Ovary (tissue), 9 donors: ENCODE measurements around the gene ANK2. TPM values are rescaled to one million over a fixed set of nuclear protein-coding genes. Genes with fewer than 3 reads are reported as not detected.

Experiments
- DNase-seq, 5 donors: peaks; one replicate each; pipeline ENCODE4 v3.0.0-alpha.2; 2019 to 2020
- H3K27ac ChIP-seq, 2 donors: fragments of 200-600 bp; one replicate each; pipeline versions ENCODE4 v1.5.1 to v1.8.0; 2019 to 2022
- H3K27me3 ChIP-seq: fragments of 200-600 bp; one replicate; pipeline ENCODE4 v1.8.0; 2022
- H3K36me3 ChIP-seq: fragments of 200-600 bp; sonication (generic); one replicate; pipeline ENCODE4 v1.5.1; 2019
- H3K4me1 ChIP-seq: one replicate; pipeline ENCODE4 v1.8.1; 2013; ENCODE audit warnings: mild to moderate bottlenecking, moderate library complexity; ENCODE audit not compliant: insufficient read depth
- H3K4me3 ChIP-seq: fragments of 200-600 bp; sonication (generic); one replicate; pipeline ENCODE4 v1.5.1; 2017
- H3K9me3 ChIP-seq, 2 donors: fragments of 200-600 bp in 1 of 2; sonication (generic) in 1 of 2; one replicate each; pipeline versions ENCODE4 v1.5.1 to v1.8.1; 2013 to 2019; ENCODE audit warnings: mild to moderate bottlenecking in 1 of 2, moderate library complexity in 1 of 2
- CTCF ChIP-seq, 3 donors: fragments of 450-650 bp in 2 of 3; fragments of 200-600 bp in 1 of 3; IDR thresholded peaks; one replicate each; pipeline versions ENCODE4 v1.5.1 to v1.8.0; 2016 to 2022; ENCODE audit warnings: antibody characterized with exemption in 3 of 3, mild to moderate bottlenecking in 1 of 3
- EP300 ChIP-seq: sonication (generic); formaldehyde crosslinking; IDR thresholded peaks from one replicate; pipeline ENCODE4 v1.6.1; 2017; ENCODE audit warnings: antibody characterized with exemption
- POLR2A ChIP-seq: fragments of 450-650 bp; IDR thresholded peaks from one replicate; pipeline ENCODE4 v1.6.1; 2017; ENCODE audit warnings: antibody characterized with exemption, mild to moderate bottlenecking, moderate library complexity
- WGBS, 3 donors: extraction: QIAGEN DNeasy Blood & Tissue Kit in 1 of 3; methylation state at CpG; one replicate each; pipeline versions ENCODE4 v1.1.5 to v1.1.7; 2013 to 2017; 5-methylcytosine and 5-hydroxymethylcytosine counted together
- intact Hi-C, 4 donors: fragments of 100-400 bp; cut with DNase I; formaldehyde crosslinking; loops; one replicate each; pipeline versions ENCODE4 v1.11.0 to v1.15.1; 2022 to 2023
- polyA plus RNA-seq, 2 donors: library from polyadenylated mRNA; stranded (reverse); fragments of 200-250 nt in 1 of 2; fragments of 350-450 nt in 1 of 2; fragmentation: Illumina TruSeq in 1 of 2; extraction: RNeasy Lipid Tissue Mini Kit (QIAGEN cat#74804) in 1 of 2; gene quantifications; one replicate each; pipeline ENCODE4 v1.2.3, GENCODE V29; 2013 to 2014
- total RNA-seq, 7 donors: library from RNA; depleted of rRNA in 2 of 7; stranded (reverse); fragments of >200 nt in 2 of 7; fragmentation: NEBNext Ultra II Directional in 3 of 7; extraction: Animal tissue kit (Norgen Biotek cat#: 25700) in 3 of 7; gene quantifications; one replicate each; pipeline versions ENCODE4 v1.1.0 to v1.2.4, GENCODE V29; 2016 to 2023
- donor health status: DM: no; HTN: no; CAD: no; lungs with moderate emphysema.
- donor health status: DM: no; HTN: no; CAD: no.
- donor health status: Bipolar disorder and iron deficiency.
- donor health status: DM: yes; HTN: yes; CAD: no.
- donor health status: DM: no; HTN: no; CAD: no.
- donor health status: DM: yes; HTN: yes; CAD: no.

ANK2 gene
- total and polyA plus RNA-seq, 9 donors = 26.4 to 120 (median 66.9) TPM

- intact Hi-C loops = no loop called here
- WGBS, 3 donors = 86 to 90% (median 88%) methylated on average over 2 of the region's 2 CpGs
- TF ChIP-seq EP300 (no peak), POLR2A (no peak), CTCF (IDR thresholded peaks at IDR 0.05) (no peak)
- no peaks in the 10 kb centered on the region for H3K9me3 ChIP-seq
- no peaks in the 10 kb centered on the region for H3K4me1 ChIP-seq
- no peak for DNase-seq
- H3K27me3 ChIP-seq = no peaks in the 10 kb centered on the region
- H3K36me3 ChIP-seq = no peaks in the 10 kb centered on the region
- H3K4me3 ChIP-seq = no peak overlapping the region
- no peak overlapping the region for H3K27ac ChIP-seq
These were observed 21.3 kb downstream of the ANK2 start for GRCh38 chr4:113070755-113071154.

GRCh38 chr4:113071274-113071673 is 21.8 kb downstream of the ANK2 start:
- H3K27me3 ChIP-seq = no peaks in the 10 kb centered on the region
- TF ChIP-seq EP300 = no peak
- no peak for TF ChIP-seq CTCF (IDR thresholded peaks at IDR 0.05)
- TF ChIP-seq POLR2A = no peak
- WGBS, 3 donors = 93 to 98% (median 95%) methylated on average over 4 of the region's 4 CpGs
- DNase-seq = no peak
- no peaks in the 10 kb centered on the region for H3K4me1 ChIP-seq
- no peaks in the 10 kb centered on the region for H3K36me3 ChIP-seq
- no peak overlapping the region for H3K27ac ChIP-seq
- intact Hi-C loops = no loop called here
- H3K9me3 ChIP-seq = no peaks in the 10 kb centered on the region
- H3K4me3 ChIP-seq = no peak overlapping the region

GRCh38 chr4:113071805-113072204 is 22.4 kb downstream of the ANK2 start:
- no peak for TF ChIP-seq CTCF (IDR thresholded peaks at IDR 0.05)
- no peak for TF ChIP-seq POLR2A
- TF ChIP-seq EP300 = no peak
- DNase-seq = no peak
- no peaks in the 10 kb centered on the region for H3K9me3 ChIP-seq
- no peak overlapping the region for H3K4me3 ChIP-seq
- H3K36me3 ChIP-seq = no peaks in the 10 kb centered on the region
- intact Hi-C loops = no loop called here
- no peak overlapping the region for H3K27ac ChIP-seq
- H3K27me3 ChIP-seq = no peaks in the 10 kb centered on the region
- WGBS, 3 donors = 91 to 96% (median 95%) methylated on average over 2 of the region's 2 CpGs
- no peaks in the 10 kb centered on the region for H3K4me1 ChIP-seq

GRCh38 chr4:113073451-113074005 is 24.1 kb downstream of the ANK2 start:
- Histone ChIP-seq H3K27me3 (no peaks in the 10 kb centered on the region), H3K9me3 (no peaks in the 10 kb centered on the region), H3K27ac (no peak overlapping the region), H3K4me3 (no peak overlapping the region), H3K4me1 (peaks cover 1% of the 10 kb centered on the region), H3K36me3 (no peaks in the 10 kb centered on the region)
- DNase-seq = no peak
- intact Hi-C loops = no loop called here
- 90 to 93% (median 91%) methylated on average over 9 of the region's 9 CpGs for WGBS, 3 donors
- TF ChIP-seq CTCF (IDR thresholded peaks at IDR 0.05) = no peak
- no peak for TF ChIP-seq POLR2A
- no peak for TF ChIP-seq EP300
